ENCODE data around the gene TPPP.

The TPPP gene

DNA sequence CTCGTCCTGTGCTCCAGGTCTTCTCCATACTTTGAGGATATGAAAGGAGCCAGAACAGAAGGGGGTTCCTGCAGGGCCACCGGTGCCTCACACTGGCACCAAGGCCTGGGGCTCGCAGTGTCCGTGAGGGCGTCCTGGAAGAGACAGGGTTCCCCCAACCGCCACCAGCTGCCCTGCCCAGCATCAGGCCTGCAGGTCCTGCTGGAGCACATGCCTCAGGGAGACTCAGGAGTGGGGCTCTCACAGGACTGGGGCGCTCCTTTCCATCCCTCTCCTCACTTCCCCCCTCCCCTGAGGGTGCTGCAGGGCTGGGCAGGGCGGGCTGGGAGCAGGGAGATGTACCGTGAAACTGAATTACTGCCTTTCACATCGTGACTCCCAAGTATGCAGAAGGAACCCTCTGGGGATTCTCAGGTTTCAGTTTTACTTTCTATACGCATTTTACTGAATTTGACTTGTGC is 49.3 kb downstream of the TPPP start:
- H3F3A ChIP-seq (ENCODE audit: insufficient read depth): no peaks in the 10 kb centered on the region
- no peak for TF ChIP-seq CTCF (IDR thresholded peaks at IDR 0.05; ENCODE audit: insufficient read depth, low read length, poor library complexity, severe bottlenecking)
- TF ChIP-seq EZH2phosphoT487 (conservative IDR thresholded peaks at IDR 0.05; ENCODE audit: low read length): no peak
- no peaks in the 10 kb centered on the region for H3K79me2 ChIP-seq (ENCODE audit: insufficient read depth, low read length)
- H3K9me3 ChIP-seq (ENCODE audit: insufficient read depth, low read length): 0 out of 2 replicates have a peak, but pooled peaks cover 9% of the 10 kb centered on the region
- H3K9me2 ChIP-seq (replicated peaks; ENCODE audit: insufficient read depth, low read length): no peaks in the 10 kb centered on the region
- no peak overlapping the region for H2AFZ ChIP-seq (ENCODE audit: low read depth, low read length, severe bottlenecking)
- no peaks in the 10 kb centered on the region for H3K27me3 ChIP-seq (ENCODE audit: low read length)
- no peak overlapping the region for H3K27ac ChIP-seq (ENCODE audit: low read depth, low read length)
- no peak overlapping the region for H3K4me2 ChIP-seq (ENCODE audit: low read depth, low read length, poor library complexity, severe bottlenecking)
- no peak overlapping the region for H3K4me3 ChIP-seq (ENCODE audit: insufficient read depth, low read length, poor library complexity, severe bottlenecking)
- H3K9ac ChIP-seq (ENCODE audit: low read length): no peak overlapping the region
- H3K36me3 ChIP-seq (ENCODE audit: low read length): peaks cover 20% of the 10 kb centered on the region
- H4K20me1 ChIP-seq (ENCODE audit: low read depth, low read length): no peaks in the 10 kb centered on the region

DNA sequence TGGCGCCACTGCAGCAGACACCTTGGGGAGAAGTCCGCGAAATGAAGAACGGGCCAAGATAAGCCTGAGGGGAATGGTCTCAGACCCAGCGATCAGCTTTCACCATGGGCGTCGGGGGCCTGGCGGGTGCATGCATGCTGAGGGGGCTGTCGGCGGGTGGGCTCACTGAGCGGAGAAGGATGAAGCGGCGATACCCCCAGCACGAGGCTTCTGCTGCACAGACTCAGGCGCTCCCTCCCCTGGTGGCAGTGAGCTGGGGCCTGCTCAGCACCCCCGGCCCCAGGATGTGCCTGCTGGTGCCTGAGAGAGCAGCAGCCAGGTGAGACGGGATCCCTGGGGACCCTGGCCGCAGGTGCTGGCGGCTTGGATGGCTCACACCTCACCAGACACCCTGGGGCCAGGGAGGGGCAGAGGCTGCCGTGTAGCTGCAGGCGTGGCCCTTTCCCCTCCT is 49.8 kb downstream of the TPPP start:
- H2AFZ ChIP-seq (ENCODE audit: low read depth, low read length, severe bottlenecking): no peak overlapping the region
- H3K27ac ChIP-seq (ENCODE audit: low read depth, low read length): no peak overlapping the region
- H4K20me1 ChIP-seq (ENCODE audit: low read depth, low read length): no peaks in the 10 kb centered on the region
- no peaks in the 10 kb centered on the region for H3K79me2 ChIP-seq (ENCODE audit: insufficient read depth, low read length)
- TF ChIP-seq CTCF (IDR thresholded peaks at IDR 0.05; ENCODE audit: insufficient read depth, low read length, poor library complexity, severe bottlenecking): no peak
- TF ChIP-seq EZH2phosphoT487 (conservative IDR thresholded peaks at IDR 0.05; ENCODE audit: low read length): no peak
- no peak overlapping the region for H3K4me3 ChIP-seq (ENCODE audit: insufficient read depth, low read length, poor library complexity, severe bottlenecking)
- H3K9me2 ChIP-seq (replicated peaks; ENCODE audit: insufficient read depth, low read length): no peaks in the 10 kb centered on the region
- no peaks in the 10 kb centered on the region for H3K27me3 ChIP-seq (ENCODE audit: low read length)
- H3F3A ChIP-seq (ENCODE audit: insufficient read depth): no peaks in the 10 kb centered on the region
- H3K36me3 ChIP-seq (ENCODE audit: low read length): peaks cover 20% of the 10 kb centered on the region
- no peak overlapping the region for H3K9ac ChIP-seq (ENCODE audit: low read length)
- no peak overlapping the region for H3K4me2 ChIP-seq (ENCODE audit: low read depth, low read length, poor library complexity, severe bottlenecking)
- H3K9me3 ChIP-seq (ENCODE audit: insufficient read depth, low read length): 0 out of 2 replicates have a peak, but pooled peaks cover 9% of the 10 kb centered on the region

- no peak overlapping the region for H3K4me2 ChIP-seq (ENCODE audit: low read depth, low read length, poor library complexity, severe bottlenecking)
- no peak for TF ChIP-seq EZH2phosphoT487 (conservative IDR thresholded peaks at IDR 0.05; ENCODE audit: low read length)
- no peak for TF ChIP-seq CTCF (IDR thresholded peaks at IDR 0.05; ENCODE audit: insufficient read depth, low read length, poor library complexity, severe bottlenecking)
- H3K27me3 ChIP-seq (ENCODE audit: low read length): no peaks in the 10 kb centered on the region
- no peaks in the 10 kb centered on the region for H4K20me1 ChIP-seq (ENCODE audit: low read depth, low read length)
- no peak overlapping the region for H3K9ac ChIP-seq (ENCODE audit: low read length)
- no peaks in the 10 kb centered on the region for H3F3A ChIP-seq (ENCODE audit: insufficient read depth)
- H3K36me3 ChIP-seq (ENCODE audit: low read length): peaks cover 14% of the 10 kb centered on the region
- no peak overlapping the region for H3K27ac ChIP-seq (ENCODE audit: low read depth, low read length)
- no peaks in the 10 kb centered on the region for H3K79me2 ChIP-seq (ENCODE audit: insufficient read depth, low read length)
- no peak overlapping the region for H3K4me3 ChIP-seq (ENCODE audit: insufficient read depth, low read length, poor library complexity, severe bottlenecking)
- H3K9me3 ChIP-seq (ENCODE audit: insufficient read depth, low read length): 0 out of 2 replicates have a peak, but pooled peaks cover 4% of the 10 kb centered on the region
- H2AFZ ChIP-seq (ENCODE audit: low read depth, low read length, severe bottlenecking): no peak overlapping the region
- H3K9me2 ChIP-seq (replicated peaks; ENCODE audit: insufficient read depth, low read length): no peaks in the 10 kb centered on the region
These were observed 50.7 kb downstream of the TPPP start for GRCh38 chr5:642481-642880.
